ENCODE results near the gene PLD5. TPM values are rescaled to one million over a fixed set of nuclear protein-coding genes. Genes with fewer than 3 reads are reported as not detected.
A peak's percentile ranks its signal among the peaks of the same experiment; 100 is the strongest.

The PLD5 gene
- total RNA-seq, 1 donor, result not detected

DNA sequence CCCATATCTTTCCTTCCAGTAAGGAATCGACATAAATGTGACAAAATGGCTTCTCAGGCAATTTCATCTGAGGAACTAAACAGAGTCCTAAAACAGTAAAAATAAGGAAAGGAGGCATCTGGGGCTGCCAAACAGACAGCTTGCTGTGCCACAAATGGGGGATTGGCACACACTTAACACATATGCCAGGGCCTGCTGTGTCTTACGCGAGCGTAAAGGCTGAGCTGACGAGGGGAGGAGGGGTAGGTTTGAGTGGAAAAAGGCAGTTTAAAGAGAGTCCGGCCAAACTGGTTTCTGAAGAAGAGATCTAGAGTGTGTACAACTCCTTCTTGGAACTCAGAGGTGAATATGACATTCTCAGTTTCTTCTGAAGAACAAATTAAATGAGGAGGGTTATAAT is 281.5 kb downstream of the PLD5 start:
- peak; percentile 25 for DNase-seq (ENCODE audit: insufficient read length, low spot score, missing footprints)
- no peaks in the 10 kb centered on the region for H3K36me3 ChIP-seq (ENCODE audit: insufficient read depth, low read length)
- H3K9me3 ChIP-seq (ENCODE audit: low read depth, low read length), result no peaks in the 10 kb centered on the region
- H3K4me1 ChIP-seq (ENCODE audit: insufficient read depth, low read length), result no peaks in the 10 kb centered on the region
- TF ChIP-seq, protein P1, sequence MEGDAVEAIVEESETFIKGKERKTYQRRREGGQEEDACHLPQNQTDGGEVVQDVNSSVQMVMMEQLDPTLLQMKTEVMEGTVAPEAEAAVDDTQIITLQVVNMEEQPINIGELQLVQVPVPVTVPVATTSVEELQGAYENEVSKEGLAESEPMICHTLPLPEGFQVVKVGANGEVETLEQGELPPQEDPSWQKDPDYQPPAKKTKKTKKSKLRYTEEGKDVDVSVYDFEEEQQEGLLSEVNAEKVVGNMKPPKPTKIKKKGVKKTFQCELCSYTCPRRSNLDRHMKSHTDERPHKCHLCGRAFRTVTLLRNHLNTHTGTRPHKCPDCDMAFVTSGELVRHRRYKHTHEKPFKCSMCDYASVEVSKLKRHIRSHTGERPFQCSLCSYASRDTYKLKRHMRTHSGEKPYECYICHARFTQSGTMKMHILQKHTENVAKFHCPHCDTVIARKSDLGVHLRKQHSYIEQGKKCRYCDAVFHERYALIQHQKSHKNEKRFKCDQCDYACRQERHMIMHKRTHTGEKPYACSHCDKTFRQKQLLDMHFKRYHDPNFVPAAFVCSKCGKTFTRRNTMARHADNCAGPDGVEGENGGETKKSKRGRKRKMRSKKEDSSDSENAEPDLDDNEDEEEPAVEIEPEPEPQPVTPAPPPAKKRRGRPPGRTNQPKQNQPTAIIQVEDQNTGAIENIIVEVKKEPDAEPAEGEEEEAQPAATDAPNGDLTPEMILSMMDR (IDR thresholded peaks at IDR 0.05; ENCODE audit: extremely low read depth, low read depth, low read length), result no peak
- no peak overlapping the region for H2AFZ ChIP-seq (ENCODE audit: low read length)
- no peak overlapping the region for H3K4me2 ChIP-seq (ENCODE audit: insufficient read depth, low read length)
- H3K79me2 ChIP-seq (ENCODE audit: insufficient read depth, low read length), result no peaks in the 10 kb centered on the region
- H3K4me3 ChIP-seq (ENCODE audit: insufficient read depth, low read length), result no peak overlapping the region
- no peak overlapping the region for H3K27ac ChIP-seq (ENCODE audit: low read depth, low read length)
- no peaks in the 10 kb centered on the region for H3K27me3 ChIP-seq (ENCODE audit: insufficient read depth, low read length)
- no peaks in the 10 kb centered on the region for H4K20me1 ChIP-seq (ENCODE audit: insufficient read depth, low read length)

DNA sequence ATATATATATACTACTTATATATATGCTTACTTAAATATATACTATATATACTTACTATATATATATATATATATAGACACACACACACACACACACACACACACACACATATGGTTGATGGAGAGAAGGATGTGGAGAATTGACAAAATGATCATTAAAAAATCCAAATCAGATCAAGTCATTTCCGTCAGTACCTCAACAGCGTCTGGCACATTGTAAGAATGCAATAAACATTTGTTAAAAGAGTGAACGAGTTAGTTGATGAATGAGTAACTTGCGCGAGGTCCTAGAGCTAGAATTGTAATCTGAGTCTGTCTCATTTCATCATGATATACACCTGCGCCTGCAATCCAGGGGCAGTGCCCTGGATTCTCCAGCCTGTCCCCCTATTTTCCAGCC is 282.6 kb downstream of the PLD5 start:
- TF ChIP-seq, protein P1 (IDR thresholded peaks at IDR 0.05; ENCODE audit: extremely low read depth, low read depth, low read length), result no peak
- Histone ChIP-seq H2AFZ (ENCODE audit: low read length) (no peak overlapping the region), H3K9me3 (ENCODE audit: low read depth, low read length) (no peaks in the 10 kb centered on the region), H4K20me1 (ENCODE audit: insufficient read depth, low read length) (no peaks in the 10 kb centered on the region), H3K36me3 (ENCODE audit: insufficient read depth, low read length) (no peaks in the 10 kb centered on the region), H3K4me3 (ENCODE audit: insufficient read depth, low read length) (no peak overlapping the region), H3K27me3 (ENCODE audit: insufficient read depth, low read length) (no peaks in the 10 kb centered on the region), H3K79me2 (ENCODE audit: insufficient read depth, low read length) (no peaks in the 10 kb centered on the region), H3K4me2 (ENCODE audit: insufficient read depth, low read length) (no peak overlapping the region), H3K4me1 (ENCODE audit: insufficient read depth, low read length) (no peaks in the 10 kb centered on the region), H3K27ac (ENCODE audit: low read depth, low read length) (no peak overlapping the region)
- DNase-seq (ENCODE audit: insufficient read length, low spot score, missing footprints), result no peak

DNA sequence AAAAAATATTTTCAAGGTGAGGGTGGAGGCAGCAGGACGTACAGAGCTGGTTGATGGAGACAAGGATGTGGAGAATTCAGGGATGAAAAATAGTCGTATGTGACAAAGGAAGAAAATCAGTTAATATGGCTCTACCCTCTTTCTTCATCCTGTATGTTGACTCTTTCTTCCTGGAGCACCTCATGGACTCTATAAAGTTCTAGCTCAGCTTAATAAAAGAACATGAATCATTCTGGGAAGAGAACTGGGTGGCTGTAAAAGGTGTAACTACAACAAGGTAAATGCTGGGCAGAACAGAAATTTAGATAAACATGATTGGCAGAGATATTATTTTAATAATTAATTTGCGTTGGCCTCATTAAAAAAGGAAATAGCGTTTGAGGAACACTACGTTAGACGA is 283.8 kb downstream of the PLD5 start:
- TF ChIP-seq, protein P1 (IDR thresholded peaks at IDR 0.05; ENCODE audit: extremely low read depth, low read depth, low read length), result no peak
- Histone ChIP-seq H3K9me3 (ENCODE audit: low read depth, low read length) (no peaks in the 10 kb centered on the region), H3K36me3 (ENCODE audit: insufficient read depth, low read length) (no peaks in the 10 kb centered on the region), H3K4me2 (ENCODE audit: insufficient read depth, low read length) (no peak overlapping the region), H3K4me3 (ENCODE audit: insufficient read depth, low read length) (no peak overlapping the region), H3K27ac (ENCODE audit: low read depth, low read length) (no peak overlapping the region), H4K20me1 (ENCODE audit: insufficient read depth, low read length) (no peaks in the 10 kb centered on the region), H3K4me1 (ENCODE audit: insufficient read depth, low read length) (no peaks in the 10 kb centered on the region), H3K79me2 (ENCODE audit: insufficient read depth, low read length) (no peaks in the 10 kb centered on the region), H2AFZ (ENCODE audit: low read length) (no peak overlapping the region), H3K27me3 (ENCODE audit: insufficient read depth, low read length) (no peaks in the 10 kb centered on the region)
- DNase-seq (ENCODE audit: insufficient read length, low spot score, missing footprints), result no peak

DNA sequence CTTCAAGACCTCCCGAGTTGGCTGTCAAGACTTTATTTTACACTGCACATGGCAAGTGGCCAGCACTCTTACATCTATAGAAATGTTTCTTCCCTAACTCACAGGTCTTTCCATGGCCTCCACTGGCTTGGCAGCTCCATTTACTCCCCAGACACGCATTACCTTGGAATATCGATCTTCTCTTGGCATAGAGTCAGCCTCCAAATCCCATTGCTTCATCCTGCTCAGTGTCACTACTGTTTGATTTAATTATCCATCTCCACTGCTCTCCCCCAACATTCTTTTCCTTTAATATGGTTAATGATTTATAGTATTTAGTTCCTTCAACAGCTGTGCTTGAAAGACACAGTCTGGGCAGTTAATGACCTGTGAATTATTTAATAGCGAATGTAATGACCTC is 284.4 kb downstream of the PLD5 start:
- Histone ChIP-seq H3K36me3 (ENCODE audit: insufficient read depth, low read length) (no peaks in the 10 kb centered on the region), H3K4me1 (ENCODE audit: insufficient read depth, low read length) (no peaks in the 10 kb centered on the region), H2AFZ (ENCODE audit: low read length) (no peak overlapping the region), H3K27me3 (ENCODE audit: insufficient read depth, low read length) (no peaks in the 10 kb centered on the region), H3K4me2 (ENCODE audit: insufficient read depth, low read length) (no peak overlapping the region), H4K20me1 (ENCODE audit: insufficient read depth, low read length) (no peaks in the 10 kb centered on the region), H3K27ac (ENCODE audit: low read depth, low read length) (no peak overlapping the region), H3K4me3 (ENCODE audit: insufficient read depth, low read length) (no peak overlapping the region), H3K9me3 (ENCODE audit: low read depth, low read length) (no peaks in the 10 kb centered on the region), H3K79me2 (ENCODE audit: insufficient read depth, low read length) (no peaks in the 10 kb centered on the region)
- no peak for DNase-seq (ENCODE audit: insufficient read length, low spot score, missing footprints)
- TF ChIP-seq, protein P1 (IDR thresholded peaks at IDR 0.05; ENCODE audit: extremely low read depth, low read depth, low read length), result no peak

Measured in osteoblast (primary cell).